ENCODE measurements around the gene SPARC.
"Not testable (repeated sequence)": the region's sequence is repeated elsewhere in the genome, so short reads cannot be mapped to it uniquely, and the experiment has no call there.

Gene SPARC

DNA sequence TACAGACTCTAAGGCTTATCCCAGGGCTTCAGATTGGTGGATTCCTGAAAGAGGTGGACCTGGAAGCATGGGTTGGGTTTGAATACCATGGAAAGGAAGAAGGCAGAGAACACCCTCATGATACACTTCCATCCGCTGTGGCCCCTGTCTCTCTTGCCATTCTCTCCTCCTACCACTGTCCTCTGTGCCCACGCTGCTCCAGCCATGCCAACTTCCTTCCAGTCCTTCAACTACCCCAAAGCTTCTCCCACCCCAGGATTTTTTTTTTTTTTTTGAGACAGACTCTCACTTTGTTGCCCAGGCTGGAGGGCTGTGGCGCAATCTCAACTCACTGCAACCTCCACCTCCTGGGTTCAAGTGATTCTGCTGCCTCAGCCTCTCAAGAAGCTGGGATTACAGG, 1.7 kb upstream of the SPARC start:
- no peak overlapping the region for H3K27ac ChIP-seq (ENCODE audit: low read length)
- H3K4me1 ChIP-seq (ENCODE audit: control insufficient read depth, insufficient read depth, low read length): peaks cover 23% of the 10 kb centered on the region
- no peak overlapping the region for H3K9ac ChIP-seq (ENCODE audit: low read length in 2 of 2)
- H3K27me3 ChIP-seq (ENCODE audit: control insufficient read depth in 1 of 2, insufficient read depth in 2 of 2, low read length in 2 of 2): peaks cover 0 to 4% of the 10 kb centered on the region in 2 donors
- no peaks in the 10 kb centered on the region for H3K9me3 ChIP-seq (ENCODE audit: control insufficient read depth in 2 of 2, low read length in 2 of 2)
- no peaks in the 10 kb centered on the region for H3K36me3 ChIP-seq (ENCODE audit: control insufficient read depth in 2 of 2, insufficient read depth in 2 of 2, low read length in 2 of 2)
- H3K4me3 ChIP-seq (ENCODE audit: low read length in 2 of 2): no peak overlapping the region

DNA sequence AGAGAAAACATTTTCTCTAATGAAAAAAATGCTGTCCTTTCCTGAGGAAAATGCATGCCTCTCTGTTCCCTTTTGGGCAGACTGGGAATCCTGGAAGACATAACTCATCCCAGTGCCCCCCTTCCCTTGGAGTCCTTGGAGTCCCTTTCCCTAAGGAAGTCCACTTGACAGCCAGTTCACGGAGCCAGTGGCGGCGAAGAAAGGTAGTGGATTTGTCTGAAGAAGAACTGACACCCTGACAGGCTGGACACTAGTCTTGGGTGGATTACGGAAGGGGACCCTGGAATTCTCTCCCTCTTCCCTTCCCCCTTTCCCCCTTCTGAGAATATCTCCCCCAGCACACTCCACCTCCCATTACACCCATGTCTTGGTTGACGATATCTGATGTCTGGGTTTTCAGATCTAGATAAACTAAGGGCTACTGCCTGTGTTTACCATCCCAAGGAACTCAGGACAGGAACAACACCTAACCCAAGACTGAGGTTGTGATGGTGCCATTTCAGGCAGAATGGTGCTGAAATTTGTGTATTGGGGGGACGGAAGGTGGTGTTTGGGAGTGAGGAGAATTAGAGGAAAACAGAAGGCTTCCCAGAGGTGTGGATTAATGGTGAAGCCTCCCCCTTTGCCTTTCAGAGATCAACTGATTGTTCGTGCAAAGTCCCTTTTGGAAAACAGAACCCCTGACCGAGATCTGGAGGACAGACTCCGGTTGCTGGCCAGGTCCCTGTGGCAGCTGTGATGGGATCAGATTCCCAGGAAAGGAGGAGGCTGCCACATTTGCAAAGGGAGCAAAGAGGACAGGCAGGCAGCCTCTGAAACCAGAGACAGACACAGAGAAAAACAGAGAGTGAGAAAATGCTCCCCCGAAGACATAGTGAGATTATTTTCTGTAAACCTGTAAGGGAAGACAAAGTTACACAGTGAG, 704 bp downstream of the SPARC start:
- Histone ChIP-seq H3K27ac (ENCODE audit: low read length) (peak overlapping the region; percentile 78), H3K4me3 (ENCODE audit: low read length in 2 of 2) (peak overlapping the region; percentile 79 to 81), H3K36me3 (ENCODE audit: control insufficient read depth in 2 of 2, insufficient read depth in 2 of 2, low read length in 2 of 2) (no peaks in the 10 kb centered on the region), H3K9me3 (ENCODE audit: control insufficient read depth in 2 of 2, low read length in 2 of 2) (no peaks in the 10 kb centered on the region), H3K9ac (ENCODE audit: low read length in 2 of 2) (peak overlapping the region; percentile 71 to 80), H3K27me3 (ENCODE audit: control insufficient read depth in 1 of 2, insufficient read depth in 2 of 2, low read length in 2 of 2) (peaks cover 0 to 4% of the 10 kb centered on the region in 2 donors), H3K4me1 (ENCODE audit: control insufficient read depth, insufficient read depth, low read length) (peaks cover 33% of the 10 kb centered on the region)

DNA sequence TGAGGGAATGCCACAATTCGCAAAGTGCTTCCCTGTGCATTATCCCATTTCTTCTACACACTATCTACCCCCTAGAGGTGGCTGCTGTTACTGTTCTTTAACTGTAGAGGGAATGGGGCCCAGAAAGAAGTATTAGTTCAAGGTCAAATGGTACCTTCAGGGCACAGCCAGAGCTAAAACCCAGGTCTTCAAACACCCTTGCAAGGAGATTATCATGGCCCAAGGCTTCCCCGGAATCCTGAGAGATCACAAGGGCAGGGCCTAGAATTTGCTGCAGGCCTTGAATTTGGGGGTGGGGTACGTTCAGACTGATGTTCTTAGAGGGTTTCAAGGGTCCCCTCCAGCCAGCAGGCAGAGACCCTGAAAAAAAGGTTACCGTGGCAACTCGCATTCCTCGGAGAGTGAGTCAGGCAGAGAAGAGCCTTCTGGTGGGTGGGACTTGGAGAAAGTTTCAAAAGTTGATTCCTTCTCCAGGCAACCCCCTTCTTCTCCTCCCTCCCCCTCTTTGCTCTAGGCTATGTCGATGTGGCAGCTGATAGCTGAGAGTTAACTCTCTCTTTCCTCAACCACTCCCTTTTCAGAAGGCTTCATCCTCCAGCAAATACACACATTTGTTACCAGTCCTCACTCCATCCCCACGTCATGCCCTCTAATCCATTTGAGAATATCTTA, 1.9 kb downstream of the SPARC start:
- Histone ChIP-seq H3K27me3 (ENCODE audit: control insufficient read depth in 1 of 2, insufficient read depth in 2 of 2, low read length in 2 of 2) (peaks cover 0 to 4% of the 10 kb centered on the region in 2 donors), H3K36me3 (ENCODE audit: control insufficient read depth in 2 of 2, insufficient read depth in 2 of 2, low read length in 2 of 2) (no peaks in the 10 kb centered on the region), H3K9me3 (ENCODE audit: control insufficient read depth in 2 of 2, low read length in 2 of 2) (no peaks in the 10 kb centered on the region), H3K9ac (ENCODE audit: low read length in 2 of 2) (peak overlapping the region; percentile 71 to 80), H3K4me3 (ENCODE audit: low read length in 2 of 2) (peak overlapping the region; percentile 79 to 81), H3K27ac (ENCODE audit: low read length) (peak overlapping the region; percentile 78), H3K4me1 (ENCODE audit: control insufficient read depth, insufficient read depth, low read length) (peaks cover 38% of the 10 kb centered on the region)

DNA sequence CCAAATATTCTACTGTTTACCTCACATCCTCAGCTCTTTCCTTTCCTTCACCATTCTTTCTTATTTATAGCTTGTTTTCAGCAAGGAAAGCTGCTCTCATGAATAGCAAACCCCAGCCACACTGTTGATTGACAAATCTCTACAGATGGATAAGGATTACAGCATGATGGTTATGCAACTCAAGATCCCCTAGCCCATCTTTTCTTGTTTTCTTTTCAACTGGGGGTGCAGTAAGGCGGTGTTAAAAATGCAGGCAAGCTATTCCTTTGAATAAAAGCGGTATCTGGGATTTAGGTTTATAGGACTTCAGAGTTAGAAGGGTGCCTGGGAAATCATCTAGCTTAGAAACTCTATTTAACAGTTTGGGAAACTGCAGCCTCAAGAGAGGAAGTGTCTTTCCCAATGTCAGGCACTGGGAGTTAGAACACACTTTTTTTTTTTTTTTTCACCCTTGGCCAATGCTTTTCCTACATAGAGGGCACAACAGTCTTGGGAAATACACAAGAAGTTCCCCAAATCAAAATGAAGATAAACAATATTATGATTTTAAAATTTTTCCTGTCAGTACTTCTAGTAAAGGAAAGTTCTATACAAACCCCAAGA, 2.6 kb downstream of the SPARC start:
- Histone ChIP-seq H3K4me3 (ENCODE audit: low read length in 2 of 2) (peak overlapping the region in 1 of 2 donors; percentile 81), H3K27me3 (ENCODE audit: control insufficient read depth in 1 of 2, insufficient read depth in 2 of 2, low read length in 2 of 2) (peaks cover 0 to 4% of the 10 kb centered on the region in 2 donors), H3K27ac (ENCODE audit: low read length) (no peak overlapping the region), H3K9me3 (ENCODE audit: control insufficient read depth in 2 of 2, low read length in 2 of 2) (no peaks in the 10 kb centered on the region), H3K9ac (ENCODE audit: low read length in 2 of 2) (no peak overlapping the region), H3K4me1 (ENCODE audit: control insufficient read depth, insufficient read depth, low read length) (peaks cover 45% of the 10 kb centered on the region), H3K36me3 (ENCODE audit: control insufficient read depth in 2 of 2, insufficient read depth in 2 of 2, low read length in 2 of 2) (no peaks in the 10 kb centered on the region)

DNA sequence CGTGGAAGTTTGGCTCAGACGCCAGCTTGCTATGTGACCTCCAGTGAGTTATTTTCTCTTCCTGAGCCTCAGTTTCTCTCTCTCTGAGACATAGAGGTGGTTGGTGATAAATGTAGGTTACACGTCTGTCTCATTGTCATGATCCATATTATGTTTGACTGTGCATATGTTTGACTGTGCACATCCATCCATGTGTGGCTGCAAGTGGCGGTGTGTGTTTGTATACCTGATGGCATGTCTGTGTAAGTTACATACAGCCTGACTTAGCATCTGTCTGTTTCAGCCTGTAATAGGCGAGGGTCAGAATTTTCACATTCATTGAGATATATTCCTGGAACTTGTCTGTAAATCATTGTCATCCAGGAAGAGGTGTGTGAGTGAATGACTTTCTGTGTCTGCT, 3.3 kb downstream of the SPARC start:
- no peaks in the 10 kb centered on the region for H3K9me3 ChIP-seq (ENCODE audit: control insufficient read depth in 2 of 2, low read length in 2 of 2)
- no peak overlapping the region for H3K9ac ChIP-seq (ENCODE audit: low read length in 2 of 2)
- H3K4me1 ChIP-seq (ENCODE audit: control insufficient read depth, insufficient read depth, low read length): peaks cover 50% of the 10 kb centered on the region
- peak overlapping the region in 1 of 2 donors; percentile 23 for H3K4me3 ChIP-seq (ENCODE audit: low read length in 2 of 2)
- H3K36me3 ChIP-seq (ENCODE audit: control insufficient read depth in 2 of 2, insufficient read depth in 2 of 2, low read length in 2 of 2): no peaks in the 10 kb centered on the region
- peaks cover 0 to 4% of the 10 kb centered on the region in 2 donors for H3K27me3 ChIP-seq (ENCODE audit: control insufficient read depth in 1 of 2, insufficient read depth in 2 of 2, low read length in 2 of 2)
- no peak overlapping the region for H3K27ac ChIP-seq (ENCODE audit: low read length)

DNA sequence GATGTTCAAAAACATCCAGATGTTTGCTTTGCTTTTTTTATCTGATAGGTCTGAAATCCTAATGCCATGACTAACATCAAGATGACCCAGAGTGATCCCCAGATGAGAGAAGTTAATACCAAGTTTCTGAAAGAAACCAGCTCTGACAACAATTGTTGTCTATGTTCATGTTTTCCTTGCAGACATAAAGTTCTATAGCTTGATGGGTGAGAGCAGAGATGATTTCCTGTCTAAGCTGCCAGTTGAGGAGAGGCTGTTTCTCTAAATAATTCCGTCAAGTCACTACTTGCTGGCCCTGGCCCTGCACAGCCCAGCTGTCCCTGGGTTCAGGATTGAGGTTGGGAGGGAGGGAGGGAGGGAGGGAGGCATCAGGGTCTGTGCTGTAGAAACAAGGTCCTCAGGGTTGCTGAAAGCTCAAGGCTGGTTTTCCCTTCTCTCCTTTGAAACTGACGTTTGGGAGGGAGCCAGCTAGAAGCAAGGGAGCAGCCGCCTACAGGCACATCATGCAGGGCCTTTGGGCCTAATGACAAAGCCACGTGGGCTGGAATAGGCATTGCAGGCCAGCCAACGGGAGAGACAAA, 3.9 kb downstream of the SPARC start:
- H3K27me3 ChIP-seq (ENCODE audit: control insufficient read depth in 1 of 2, insufficient read depth in 2 of 2, low read length in 2 of 2): peaks cover 0 to 4% of the 10 kb centered on the region in 2 donors
- H3K4me1 ChIP-seq (ENCODE audit: control insufficient read depth, insufficient read depth, low read length): peaks cover 50% of the 10 kb centered on the region
- H3K4me3 ChIP-seq (ENCODE audit: low read length in 2 of 2): peak overlapping the region; percentile 23 to 49
- no peaks in the 10 kb centered on the region for H3K9me3 ChIP-seq (ENCODE audit: control insufficient read depth in 2 of 2, low read length in 2 of 2)
- H3K27ac ChIP-seq (ENCODE audit: low read length): no peak overlapping the region
- H3K36me3 ChIP-seq (ENCODE audit: control insufficient read depth in 2 of 2, insufficient read depth in 2 of 2, low read length in 2 of 2): no peaks in the 10 kb centered on the region
- no peak overlapping the region for H3K9ac ChIP-seq (ENCODE audit: low read length in 2 of 2)

DNA sequence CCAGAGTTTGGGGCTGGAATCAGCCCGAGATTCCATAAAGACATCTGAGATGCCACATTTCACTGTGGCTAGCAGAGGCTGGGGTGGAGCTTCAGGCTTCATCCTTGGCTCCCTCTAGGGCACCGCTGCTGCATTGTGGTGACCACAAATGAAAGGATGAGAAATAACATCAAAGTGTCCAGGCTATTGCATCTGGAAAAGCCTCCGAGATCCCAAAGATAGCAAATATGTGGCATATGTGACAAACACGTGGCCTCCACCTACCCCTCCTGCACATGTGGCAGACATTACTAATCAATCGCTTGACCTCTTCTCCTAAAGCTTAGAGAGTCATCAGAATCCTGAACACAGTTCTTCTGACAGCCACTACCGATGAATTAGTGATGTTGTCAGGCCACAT, 4.5 kb downstream of the SPARC start:
- peaks cover 0 to 4% of the 10 kb centered on the region in 2 donors for H3K27me3 ChIP-seq (ENCODE audit: control insufficient read depth in 1 of 2, insufficient read depth in 2 of 2, low read length in 2 of 2)
- H3K27ac ChIP-seq (ENCODE audit: low read length): peak overlapping the region; percentile 24
- H3K4me1 ChIP-seq (ENCODE audit: control insufficient read depth, insufficient read depth, low read length): peaks cover 54% of the 10 kb centered on the region
- peak overlapping the region in 1 of 2 donors; percentile 40 for H3K4me3 ChIP-seq (ENCODE audit: low read length in 2 of 2)
- H3K36me3 ChIP-seq (ENCODE audit: control insufficient read depth in 2 of 2, insufficient read depth in 2 of 2, low read length in 2 of 2): no peaks in the 10 kb centered on the region
- H3K9ac ChIP-seq (ENCODE audit: low read length in 2 of 2): no peak overlapping the region
- H3K9me3 ChIP-seq (ENCODE audit: control insufficient read depth in 2 of 2, low read length in 2 of 2): no peaks in the 10 kb centered on the region

DNA sequence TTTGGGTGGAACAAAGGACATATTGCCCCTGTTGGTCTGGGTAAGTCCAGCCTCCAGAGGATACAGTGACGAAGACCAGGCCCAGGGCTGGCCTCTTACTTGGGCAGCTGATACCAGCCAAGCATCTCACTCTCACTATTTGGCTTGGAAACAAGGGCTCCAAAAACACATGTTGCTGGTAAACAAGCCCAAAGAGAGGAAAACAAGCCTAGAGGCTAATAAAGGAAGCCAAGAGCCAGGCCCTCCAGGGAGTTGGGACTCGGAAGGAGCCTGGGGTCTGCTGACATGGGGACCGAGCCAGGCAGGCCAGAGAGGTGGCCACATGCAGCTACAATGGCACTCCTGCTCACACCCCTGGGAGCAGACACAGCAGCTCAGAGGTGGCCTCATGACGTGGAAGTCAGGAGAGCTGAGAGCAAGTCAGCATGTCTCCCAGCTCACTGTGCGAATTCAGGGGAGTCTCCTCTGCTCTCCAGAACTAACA, 5.7 kb downstream of the SPARC start:
- Histone ChIP-seq H3K27ac (ENCODE audit: low read length) (peak overlapping the region; percentile 31), H3K9ac (ENCODE audit: low read length in 2 of 2) (peak overlapping the region in 1 of 2 donors; percentile 13), H3K4me1 (ENCODE audit: control insufficient read depth, insufficient read depth, low read length) (peaks cover 48% of the 10 kb centered on the region), H3K36me3 (ENCODE audit: control insufficient read depth in 2 of 2, insufficient read depth in 2 of 2, low read length in 2 of 2) (no peaks in the 10 kb centered on the region), H3K4me3 (ENCODE audit: low read length in 2 of 2) (peak overlapping the region in 1 of 2 donors; percentile 35), H3K27me3 (ENCODE audit: control insufficient read depth in 1 of 2, insufficient read depth in 2 of 2, low read length in 2 of 2) (peaks cover 0 to 4% of the 10 kb centered on the region in 2 donors), H3K9me3 (ENCODE audit: control insufficient read depth in 2 of 2, low read length in 2 of 2) (no peaks in the 10 kb centered on the region)

DNA sequence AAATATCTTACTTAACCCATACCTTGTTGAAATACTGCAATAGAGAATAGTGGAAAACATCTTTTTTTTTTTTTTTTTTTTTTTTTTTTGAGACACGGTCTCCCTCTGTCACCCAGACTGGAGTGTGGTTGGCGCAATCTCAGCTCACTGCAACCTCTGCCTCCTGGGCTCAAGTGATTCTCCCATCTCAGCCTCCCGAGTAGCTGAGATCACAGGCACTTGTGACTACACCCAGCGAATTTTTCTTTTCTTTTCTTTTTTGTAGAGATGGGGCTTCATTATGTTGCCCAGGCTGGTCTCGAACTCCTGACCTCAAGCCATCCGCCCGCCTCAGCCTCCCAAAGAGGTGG, 6.6 kb downstream of the SPARC start:
- H3K9me3 ChIP-seq (ENCODE audit: control insufficient read depth in 2 of 2, low read length in 2 of 2); H3K9ac ChIP-seq (ENCODE audit: low read length in 2 of 2); H3K27ac ChIP-seq (ENCODE audit: low read length); H3K4me3 ChIP-seq (ENCODE audit: low read length in 2 of 2); H3K36me3 ChIP-seq (ENCODE audit: control insufficient read depth in 2 of 2, insufficient read depth in 2 of 2, low read length in 2 of 2); H3K27me3 ChIP-seq (ENCODE audit: control insufficient read depth in 1 of 2, insufficient read depth in 2 of 2, low read length in 2 of 2): not testable (repeated sequence)
- H3K4me1 ChIP-seq (ENCODE audit: control insufficient read depth, insufficient read depth, low read length): peaks cover 51% of the 10 kb centered on the region

DNA sequence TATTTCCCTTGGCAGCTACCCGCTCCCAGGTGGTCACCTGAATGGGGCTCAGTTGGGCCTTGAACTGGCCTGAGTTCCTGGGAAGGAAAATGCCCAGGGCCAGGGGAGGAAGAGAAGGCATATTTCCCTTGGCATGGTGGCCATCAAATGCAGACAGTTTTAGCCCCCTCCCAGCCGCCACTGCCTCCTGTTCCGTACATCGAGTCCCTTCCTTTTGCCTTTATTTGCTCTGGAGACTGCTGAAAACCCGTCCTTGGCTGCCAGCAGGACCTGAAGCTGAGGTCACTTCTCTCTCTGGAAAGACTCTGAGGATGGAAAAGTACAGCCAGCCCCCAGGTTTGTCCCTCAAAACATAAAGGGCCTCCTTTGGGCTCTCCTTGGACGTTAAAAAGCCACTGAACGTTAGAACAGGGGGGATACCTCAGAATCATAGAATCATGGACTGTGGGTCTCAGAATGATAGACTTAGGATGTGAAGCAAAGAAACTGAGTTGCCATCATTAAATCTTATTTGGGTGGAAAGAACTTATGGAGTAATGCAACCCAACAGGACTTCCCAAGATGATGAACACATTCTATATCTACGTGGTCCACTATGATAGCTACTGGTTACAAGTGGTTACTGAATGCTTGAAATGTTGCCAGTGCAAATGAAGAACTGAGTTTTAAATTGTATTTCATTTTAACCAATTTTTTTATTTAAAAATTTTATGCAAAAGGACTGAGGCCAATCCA, 7.1 kb downstream of the SPARC start:
- Histone ChIP-seq H3K9me3 (ENCODE audit: control insufficient read depth in 2 of 2, low read length in 2 of 2) (no peaks in the 10 kb centered on the region), H3K4me3 (ENCODE audit: low read length in 2 of 2) (peak overlapping the region in 1 of 2 donors; percentile 15), H3K27me3 (ENCODE audit: control insufficient read depth in 1 of 2, insufficient read depth in 2 of 2, low read length in 2 of 2) (no peaks in the 10 kb centered on the region), H3K9ac (ENCODE audit: low read length in 2 of 2) (no peak overlapping the region), H3K36me3 (ENCODE audit: control insufficient read depth in 2 of 2, insufficient read depth in 2 of 2, low read length in 2 of 2) (peaks cover 0 to 3% of the 10 kb centered on the region in 2 donors), H3K27ac (ENCODE audit: low read length) (no peak overlapping the region), H3K4me1 (ENCODE audit: control insufficient read depth, insufficient read depth, low read length) (peaks cover 51% of the 10 kb centered on the region)

All from stomach smooth muscle (tissue), 2 donors.